ENCODE results near the gene SLC9A9.

The SLC9A9 gene

DNA sequence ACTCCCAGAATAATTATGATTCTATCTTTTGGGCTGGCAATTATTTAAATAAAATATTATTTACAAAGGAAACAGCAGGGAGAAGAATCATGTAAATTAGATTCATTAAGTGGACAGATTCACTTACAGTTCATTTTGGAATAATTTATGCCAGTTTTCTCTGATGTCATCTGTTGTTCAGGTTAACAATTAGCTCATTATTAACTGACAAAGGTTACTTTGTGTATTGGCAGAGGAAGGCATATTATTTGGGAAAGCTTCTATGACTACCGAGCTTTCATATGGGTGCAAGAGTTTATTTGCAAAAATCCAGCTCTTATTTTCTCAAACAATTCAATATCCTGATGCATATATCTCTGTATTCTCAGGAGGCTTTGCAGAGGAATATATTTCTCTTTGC lies 504.3 kb downstream of the SLC9A9 start:
- DNase-seq, result no peak

DNA sequence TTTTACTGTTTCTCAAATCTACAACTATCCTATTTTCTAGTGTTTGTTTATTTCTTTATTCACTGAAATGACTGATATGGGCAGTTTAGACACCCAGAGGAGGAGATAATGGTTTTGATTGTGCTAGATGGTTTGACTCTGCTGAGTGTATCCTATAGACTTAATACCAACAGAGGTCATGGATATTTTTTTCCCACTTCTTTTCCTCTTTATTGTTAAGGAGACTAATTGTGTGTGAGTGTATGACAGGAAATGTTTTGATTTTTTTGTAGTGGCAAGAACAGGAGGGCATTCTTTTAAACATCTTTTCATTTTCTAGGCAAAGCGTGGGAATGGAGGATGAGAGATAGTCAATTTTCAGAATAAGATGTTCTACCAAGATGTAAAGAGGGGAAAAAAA lies 505.2 kb downstream of the SLC9A9 start:
- DNase-seq, result no peak

DNA sequence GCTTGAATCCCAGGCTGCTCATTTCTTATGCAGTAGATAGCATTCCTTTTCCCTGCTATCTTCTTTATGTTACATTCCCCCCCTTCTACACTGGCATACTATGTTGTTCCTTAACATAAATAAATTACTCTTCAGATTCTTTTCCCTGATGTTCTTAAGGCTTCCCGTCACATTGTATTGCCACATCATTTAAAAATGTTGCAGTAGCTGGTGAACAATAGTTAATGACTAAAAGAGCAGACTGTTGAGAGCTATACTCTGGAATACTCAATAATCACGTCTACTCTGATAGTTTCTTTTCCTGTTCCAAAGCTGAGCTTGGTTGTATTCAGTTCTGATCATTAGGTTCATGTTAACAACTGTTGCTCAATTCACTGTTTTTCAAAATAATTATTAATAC lies 508.8 kb downstream of the SLC9A9 start:
- DNase-seq, result no peak

DNA sequence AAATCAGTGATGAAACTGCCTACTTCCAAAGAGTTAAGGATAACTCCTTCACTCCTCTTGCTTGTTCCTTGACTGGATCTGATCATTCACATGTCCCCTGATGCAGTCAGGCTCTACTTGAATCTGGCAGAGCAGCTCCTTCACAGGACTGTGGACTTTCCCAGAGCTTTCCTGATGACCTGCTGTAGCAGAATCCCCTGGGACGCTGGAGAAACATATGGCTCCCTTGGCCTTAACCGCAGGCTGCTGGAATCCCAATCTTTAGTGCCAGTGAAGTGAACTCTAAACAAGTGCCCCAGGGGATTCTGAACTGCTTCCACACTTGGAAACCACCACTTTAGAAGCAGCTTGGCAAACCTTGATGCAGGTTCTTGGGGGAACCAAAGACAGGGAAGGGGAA lies 510.9 kb downstream of the SLC9A9 start:
- DNase-seq, result no peak

DNA sequence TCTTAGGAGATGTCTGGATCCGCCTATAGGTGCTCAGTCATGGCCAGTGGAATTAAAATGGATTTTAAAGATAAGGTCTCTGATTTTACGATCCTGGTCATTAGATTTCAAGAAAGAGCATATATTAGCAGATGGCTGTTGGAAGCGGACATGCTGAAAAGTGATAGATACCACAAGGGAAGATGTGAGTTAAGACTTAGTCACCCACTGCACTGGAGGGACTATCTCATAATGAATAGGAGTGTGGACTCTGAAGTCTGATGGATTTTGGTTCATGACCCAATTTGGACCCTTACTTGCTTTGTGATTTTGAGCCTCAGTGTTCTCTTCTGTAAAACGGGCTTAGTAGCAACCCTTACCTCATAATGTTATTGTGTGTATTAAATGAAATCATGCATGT lies 514.0 kb downstream of the SLC9A9 start:
- DNase-seq, result no peak

DNA sequence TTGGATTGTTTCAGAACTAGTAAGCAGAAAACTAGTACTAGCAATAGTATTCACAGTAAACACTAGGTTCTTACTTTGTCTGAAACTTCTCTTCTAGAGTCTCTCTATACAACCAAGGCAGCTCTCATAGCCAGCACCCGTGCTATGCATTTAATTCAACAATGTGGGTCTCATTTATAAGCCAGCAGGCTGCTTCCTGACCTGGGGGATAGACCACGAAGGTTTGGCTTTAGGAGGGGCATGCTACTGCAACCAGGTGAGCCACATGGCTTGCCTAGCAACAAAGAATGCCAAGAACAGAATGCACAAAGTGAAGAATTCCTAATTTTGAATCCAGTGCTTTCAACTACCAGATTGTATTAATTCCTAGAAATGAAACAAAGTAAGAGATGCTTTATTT lies 514.9 kb downstream of the SLC9A9 start:
- DNase-seq, result no peak

DNA sequence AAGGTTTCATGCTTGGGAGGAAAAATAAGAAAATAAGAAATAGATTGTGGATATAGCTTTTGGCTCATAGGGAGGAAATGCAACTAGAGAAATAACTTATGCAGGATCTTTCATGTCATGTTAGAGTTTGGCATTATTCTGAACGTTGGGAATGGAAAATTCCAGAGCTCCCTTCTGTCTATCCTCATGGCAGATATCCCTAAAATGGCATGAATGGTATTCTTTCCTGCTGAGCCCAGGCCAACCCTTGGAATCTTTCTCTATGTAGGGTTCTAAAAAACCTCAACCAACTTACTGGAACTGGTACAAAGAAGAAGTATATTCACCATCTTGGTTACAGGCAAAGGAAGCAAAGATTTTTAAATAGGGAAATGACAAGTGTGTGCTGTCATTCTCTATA lies 516.2 kb downstream of the SLC9A9 start:
- DNase-seq, result no peak

DNA sequence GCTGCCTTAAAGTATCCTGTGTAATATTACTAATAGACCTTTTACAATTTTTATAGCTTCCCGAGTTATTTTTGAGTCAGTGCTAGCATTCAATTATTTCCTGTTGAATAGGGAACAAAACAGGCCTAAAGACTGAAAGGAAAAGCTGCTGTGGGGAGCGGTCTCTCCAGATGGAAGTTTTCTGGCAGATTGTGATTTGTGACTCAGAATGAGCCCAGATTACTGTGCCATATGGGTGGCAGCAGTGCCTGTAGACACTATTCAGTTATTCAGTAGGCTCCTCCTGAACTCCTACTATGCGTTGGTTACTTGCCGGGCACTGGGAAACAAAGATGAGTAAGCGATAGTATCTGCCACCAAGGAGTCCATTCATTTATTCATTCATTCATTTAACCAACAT lies 516.9 kb downstream of the SLC9A9 start:
- DNase-seq, result no peak

DNA sequence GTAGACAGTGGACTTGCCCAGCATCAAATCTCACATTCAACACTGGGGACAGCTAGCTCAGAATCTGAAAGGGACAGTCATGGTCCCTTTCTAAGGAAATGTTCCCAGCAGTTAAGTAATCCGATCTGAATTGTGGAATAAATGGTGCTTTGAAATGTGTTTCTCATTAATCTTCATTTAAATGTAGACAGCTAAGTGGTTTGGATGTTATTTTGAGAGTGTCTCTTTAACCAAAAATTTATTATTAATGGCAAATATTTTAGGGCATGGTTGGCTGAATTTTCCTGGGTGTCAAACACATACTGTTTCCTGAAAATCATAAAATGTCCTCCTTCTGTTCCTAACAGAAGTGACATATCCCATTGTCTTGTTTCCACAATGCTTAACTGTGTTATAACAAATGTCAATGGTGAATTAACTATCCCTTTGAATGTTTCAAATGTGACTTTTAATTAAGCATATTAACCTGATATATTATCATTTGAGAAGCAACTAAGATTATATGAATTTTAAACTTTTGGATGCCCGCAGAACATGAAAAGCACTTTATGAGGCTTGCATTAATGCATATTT lies 517.9 kb downstream of the SLC9A9 start:
- no peak for DNase-seq

DNA sequence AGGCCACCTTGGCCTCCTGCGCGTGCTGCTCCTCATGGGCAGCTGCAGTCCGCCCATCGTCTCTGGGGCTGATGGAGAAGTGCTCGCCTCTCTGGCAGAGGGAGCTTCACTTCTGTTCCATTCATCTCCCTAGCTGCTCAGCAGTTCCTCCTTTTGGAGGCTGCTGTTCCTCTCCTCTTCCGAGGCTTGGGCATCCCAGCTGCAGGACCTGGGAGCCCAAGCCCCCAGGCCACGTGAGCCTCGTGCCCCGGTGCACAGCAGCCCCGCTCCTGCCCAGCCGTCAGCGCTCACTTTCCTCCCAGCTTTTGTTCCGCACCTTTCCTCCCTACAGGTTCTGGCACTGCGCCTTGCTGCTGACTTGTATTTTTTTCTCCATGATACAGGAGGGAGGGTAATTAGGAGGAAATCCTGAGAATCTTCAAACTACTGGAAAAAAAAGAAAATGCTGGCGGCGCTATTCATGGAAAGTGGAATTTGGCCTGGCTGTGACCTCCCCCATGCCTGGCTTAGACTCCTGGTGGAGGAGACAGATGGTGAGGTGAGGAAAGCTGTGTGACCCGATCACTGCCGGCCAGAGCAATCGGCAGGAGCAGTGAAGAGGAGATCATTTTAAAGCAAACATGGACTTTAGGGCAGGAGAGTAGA lies 518.6 kb downstream of the SLC9A9 start:
- DNase-seq, result no peak

DNA sequence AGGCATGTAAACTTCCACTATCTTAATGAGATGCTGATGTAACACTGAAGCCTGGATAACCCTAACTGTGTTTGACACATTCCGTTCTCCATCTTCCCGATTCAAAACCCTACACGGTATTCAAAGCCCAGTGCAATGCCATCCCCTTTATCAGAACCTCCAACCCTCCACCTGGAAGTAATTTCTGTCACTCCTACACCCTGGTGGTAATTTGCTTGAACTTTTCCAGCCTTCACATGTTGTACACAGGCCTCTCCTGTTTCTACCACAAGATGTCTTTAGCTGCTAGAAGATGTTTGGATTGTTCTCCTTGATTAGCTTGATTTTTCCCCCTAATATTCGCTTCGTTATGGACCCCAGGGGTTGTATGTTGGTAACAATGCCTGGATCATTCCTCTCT lies 519.8 kb downstream of the SLC9A9 start:
- no peak for DNase-seq

DNA sequence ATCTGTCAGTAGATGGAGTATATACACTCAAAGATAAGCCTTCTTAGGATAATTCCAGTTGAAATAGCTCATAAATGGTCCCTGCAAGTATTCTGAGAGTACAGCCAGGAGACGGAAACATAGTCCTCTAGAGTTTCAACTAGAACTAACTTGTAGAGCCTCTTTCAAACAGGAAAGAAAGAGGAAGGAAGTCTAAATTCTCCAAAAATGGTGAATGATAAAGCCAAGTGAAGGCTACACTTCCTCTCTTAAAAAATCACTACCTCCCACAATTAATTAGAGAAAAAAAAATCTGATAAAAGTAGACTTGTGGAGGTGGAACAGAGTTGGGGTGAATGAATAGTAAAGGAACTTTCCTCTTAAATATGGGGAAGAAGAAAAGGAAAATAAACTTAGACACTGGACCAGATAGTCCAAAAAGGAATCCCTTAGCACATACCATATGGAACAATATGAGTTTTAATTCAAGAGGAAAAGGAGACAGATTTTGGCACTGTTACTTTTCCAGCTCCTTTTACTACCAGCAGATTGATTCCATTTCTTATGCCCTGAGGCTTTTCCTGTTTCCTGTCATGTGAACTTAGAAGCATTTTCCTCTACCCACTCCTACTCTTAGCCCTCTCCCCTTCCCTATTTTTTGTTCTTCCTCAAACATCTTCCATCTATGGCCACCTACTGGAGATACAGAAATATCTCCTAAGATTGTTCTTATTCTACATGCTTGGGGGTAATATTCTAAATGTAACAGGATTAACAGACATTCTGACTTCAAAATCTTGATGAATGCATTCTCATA lies 521.1 kb downstream of the SLC9A9 start:
- no peak for DNase-seq

DNA sequence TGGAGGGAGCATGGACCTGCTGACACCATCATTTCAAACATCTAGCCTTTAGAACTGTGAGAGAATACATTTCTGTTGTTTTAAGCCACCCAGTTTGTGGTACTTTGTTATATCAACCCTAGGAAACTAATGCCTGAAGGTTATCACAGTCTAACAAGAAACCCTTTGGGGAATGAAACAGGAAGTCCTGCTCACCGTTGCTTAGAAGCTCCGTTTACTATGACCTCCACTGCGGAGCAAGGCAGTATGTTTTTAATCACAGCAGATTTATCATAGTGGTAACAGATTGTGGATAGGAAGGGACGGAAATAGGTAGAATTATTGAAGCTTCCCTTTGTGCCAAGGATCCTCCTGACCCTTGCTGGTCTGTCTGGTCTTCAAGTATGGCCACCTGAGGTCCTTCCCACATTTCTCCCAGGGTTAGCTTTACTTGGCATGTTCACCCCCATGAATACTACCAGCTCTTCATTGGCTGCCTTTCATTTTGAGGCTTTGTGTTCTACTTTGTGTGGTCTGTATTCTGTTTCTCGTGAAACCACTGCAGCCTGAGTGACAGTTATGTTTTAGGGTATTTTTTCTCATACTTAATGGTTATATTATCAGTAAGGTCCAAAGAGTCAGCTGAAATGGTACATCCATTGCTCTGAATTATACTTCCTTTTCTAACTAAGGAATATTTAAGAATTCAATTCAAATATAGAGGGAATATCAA lies 527.1 kb downstream of the SLC9A9 start:
- DNase-seq, result no peak

DNA sequence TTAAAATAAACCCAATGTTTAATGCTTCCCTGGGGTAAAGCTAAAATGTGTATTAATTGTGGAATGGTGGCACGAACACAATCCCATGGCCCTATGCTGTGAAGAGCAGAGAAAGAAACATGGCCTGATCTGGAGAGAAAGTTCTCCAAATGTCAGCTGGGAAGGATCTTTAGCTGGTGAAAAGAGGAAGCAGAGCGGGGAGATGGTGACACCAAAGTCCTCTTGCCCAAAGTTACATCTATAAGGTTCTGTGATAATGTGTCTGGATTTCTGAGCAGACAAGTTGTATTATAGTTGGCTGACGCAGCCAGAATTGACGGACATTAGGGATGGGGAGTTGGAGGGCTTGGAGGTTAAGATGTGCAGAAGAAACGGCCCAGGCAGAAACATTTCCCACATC lies 532.5 kb downstream of the SLC9A9 start:
- DNase-seq, result no peak

DNA sequence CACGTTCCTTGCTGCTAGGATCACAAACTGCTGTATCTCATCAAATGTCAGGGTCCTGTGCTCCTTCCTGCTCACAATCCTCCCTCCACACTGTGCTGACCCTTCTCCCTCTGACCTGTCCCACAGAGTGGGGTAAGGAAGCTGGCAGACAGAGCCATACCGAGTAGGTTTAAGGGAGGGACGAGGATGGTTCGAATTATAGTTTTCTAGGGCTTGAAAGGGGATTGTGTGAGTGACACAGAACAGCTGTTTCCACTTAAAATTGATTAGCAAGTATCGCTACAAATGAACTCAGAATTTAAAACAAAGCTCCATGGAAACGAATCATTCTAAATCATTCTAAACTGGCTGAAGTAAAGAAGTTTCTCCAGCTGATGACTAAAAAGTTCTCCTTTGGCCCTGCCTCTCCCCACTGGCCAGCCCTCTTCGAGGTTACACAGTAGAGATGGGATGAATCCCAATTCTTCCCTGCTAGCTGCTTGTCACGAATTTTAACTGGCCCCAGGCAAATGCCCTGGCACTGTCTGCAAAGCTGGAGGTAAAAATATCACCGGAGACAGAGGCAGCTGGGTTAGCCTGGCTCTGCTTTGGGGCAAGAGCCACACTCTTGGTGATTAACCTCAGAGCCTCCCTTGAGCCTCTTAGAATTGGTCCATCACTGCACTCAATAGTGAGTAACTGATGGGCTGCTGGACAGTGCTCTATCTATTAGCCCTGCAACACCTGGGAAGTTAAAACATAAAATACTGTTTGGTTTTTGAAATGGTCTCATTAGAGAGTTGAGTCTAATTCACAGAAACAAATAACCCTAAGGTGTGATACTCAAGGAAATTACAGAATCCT lies 533.8 kb downstream of the SLC9A9 start:
- no peak for DNase-seq

DNA sequence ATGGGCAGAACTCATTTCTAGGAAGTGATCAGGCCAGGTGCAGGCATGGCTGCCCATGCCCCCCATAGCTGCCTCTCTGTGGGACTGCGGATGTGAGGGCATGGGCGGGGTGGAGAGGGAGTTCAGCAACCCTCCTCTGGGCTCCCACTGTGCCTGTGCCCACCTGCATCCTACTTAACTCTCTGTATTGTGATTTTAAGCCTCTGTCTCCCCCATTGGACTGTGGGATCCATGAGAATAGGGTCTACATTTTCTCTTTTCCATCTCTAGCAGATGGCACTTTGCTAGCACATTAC lies 534.4 kb downstream of the SLC9A9 start:
- no peak for DNase-seq

DNA sequence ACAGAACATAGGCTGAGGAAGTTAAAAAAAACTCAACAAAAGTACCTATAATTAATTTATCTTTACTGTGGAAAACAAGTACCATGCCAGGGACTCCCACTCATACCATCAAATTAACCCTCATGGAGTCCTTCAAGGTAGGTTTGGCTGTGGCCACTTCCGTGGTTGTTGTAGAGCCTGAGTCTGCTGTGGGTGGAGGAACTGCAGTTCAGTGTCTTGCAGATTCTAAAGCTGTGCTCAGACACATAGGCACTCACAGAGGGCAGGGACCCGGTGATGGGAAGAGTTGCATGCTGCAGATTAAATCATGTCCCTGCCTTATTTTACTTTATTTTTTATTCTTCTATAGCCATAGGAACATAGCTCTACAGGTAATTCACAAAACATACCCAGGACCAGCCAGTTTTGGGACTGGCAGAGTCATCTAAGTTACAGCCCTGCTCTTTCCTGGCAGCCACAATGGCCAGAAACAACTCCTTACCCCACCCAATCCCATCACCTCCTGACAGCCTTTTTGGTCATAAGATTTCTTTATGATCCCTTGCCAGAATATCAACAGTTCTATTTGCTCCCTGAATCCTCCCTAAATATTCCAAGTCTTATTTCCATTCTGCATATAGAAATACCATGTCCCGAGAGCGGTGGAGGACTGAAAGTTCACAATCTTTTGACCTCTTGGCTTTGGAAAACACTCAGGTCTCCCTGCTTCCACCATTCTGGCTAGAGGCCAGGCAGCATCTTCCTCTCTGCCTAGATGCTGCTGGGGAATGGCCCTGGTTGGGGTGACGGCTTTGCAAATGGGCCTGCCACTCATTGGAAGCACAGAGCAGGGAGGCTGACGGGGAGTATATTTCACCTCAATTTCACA lies 535.0 kb downstream of the SLC9A9 start:
- no peak for DNase-seq

DNA sequence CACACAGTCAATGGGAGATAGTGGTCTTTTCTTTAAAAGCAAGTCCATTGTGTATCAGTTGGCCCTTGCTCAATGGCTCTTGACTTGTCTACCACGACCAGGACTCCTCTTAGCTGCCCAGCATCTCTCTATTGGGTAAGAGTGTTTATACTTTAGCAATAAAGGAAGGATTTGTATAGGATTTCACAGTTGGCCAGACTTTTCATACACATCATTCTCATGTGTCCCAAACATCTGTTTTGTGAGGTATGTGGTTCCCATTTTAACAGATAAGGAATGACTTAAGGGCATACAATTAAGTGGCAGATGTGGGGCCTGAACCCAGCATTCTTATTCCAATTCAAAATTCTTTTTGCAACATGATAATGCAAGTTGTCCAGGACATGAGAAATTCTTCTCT lies 537.2 kb downstream of the SLC9A9 start:
- DNase-seq, result no peak

DNA sequence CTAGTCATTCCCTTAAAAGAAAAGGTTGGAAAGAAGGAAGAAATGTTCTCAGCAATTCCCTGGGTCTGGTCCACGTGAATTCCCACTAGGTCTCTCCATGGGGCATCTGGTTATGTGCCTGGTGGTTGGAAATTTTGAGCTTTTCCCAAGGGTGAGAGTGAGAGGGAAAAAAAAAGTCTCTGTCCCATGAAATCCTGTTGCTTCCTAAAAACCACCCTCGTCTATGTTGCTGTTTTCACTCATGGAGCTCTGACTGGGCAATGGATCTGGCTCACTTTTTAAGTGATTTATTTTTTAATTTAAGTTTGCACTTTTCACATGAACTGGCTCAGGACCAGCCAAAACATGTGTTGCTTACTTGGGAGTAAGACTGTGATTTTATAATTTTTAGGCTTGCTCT lies 538.6 kb downstream of the SLC9A9 start:
- no peak for DNase-seq

DNA sequence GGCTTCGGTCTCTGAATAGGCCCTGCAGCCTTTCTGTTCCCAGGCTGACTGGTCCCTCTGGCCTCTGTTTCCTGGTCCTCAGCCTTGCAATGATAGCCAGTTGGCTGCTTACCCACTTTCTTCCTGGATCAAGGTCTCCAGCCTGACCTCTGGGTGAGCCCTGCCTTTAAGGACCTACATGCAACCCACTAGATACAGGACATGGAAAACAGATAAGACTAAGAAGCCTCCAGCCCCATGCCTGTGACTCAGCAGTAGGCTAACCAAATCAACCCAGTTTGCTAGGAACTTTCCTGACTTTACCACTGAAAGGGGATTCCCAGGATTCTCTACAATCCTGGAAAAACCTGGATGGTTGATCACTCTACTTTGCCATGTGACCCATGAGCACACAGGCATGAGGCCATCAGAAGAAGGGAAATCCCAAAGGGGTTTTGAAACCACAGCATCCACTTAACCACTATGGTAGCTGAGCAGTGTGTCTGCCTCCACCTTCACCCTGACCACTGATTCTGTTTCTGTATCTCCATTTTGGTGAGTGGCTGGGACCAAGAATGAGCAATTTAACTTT lies 540.6 kb downstream of the SLC9A9 start:
- DNase-seq, result no peak

DNA sequence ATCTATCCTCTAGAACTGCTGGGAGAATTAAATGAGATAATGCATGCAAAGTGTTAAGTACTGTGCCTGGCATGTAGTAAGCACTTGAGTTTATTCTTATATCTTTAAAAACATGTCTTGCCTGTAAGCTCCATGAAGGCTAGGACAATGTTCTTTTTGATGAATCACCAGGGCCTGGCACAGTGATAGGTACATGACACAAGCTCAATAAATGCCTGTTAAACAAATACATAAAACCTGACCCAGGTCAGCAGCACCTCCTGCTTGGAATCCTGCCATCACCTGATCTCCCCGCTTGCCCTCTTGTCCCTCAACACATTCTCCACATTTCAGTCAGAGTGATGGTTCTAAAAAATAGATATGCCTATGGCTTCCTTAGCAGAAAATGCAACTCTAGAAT lies 541.9 kb downstream of the SLC9A9 start:
- no peak for DNase-seq
